Measurements from ENCODE around the gene COPS8. TPM values are rescaled to one million over a fixed set of nuclear protein-coding genes. Genes with fewer than 3 reads are reported as not detected.

The COPS8 gene
- total and polyA plus RNA-seq, 12 donors: 25.2 to 131 (median 63.9) TPM

- WGBS, 4 donors: 73 to 80% (median 77%) methylated on average over 2 of the region's 2 CpGs
- Histone ChIP-seq H3K4me3 (no peak overlapping the region), H3K36me3 (replicated peaks in 1 of 2) (no peaks in the 10 kb centered on the region), H3K9me3 (replicated peaks in 1 of 3) (no peaks in the 10 kb centered on the region), H3K27ac (no peak overlapping the region), H3K27me3 (no peaks in the 10 kb centered on the region), H3K4me1 (replicated peaks in 1 of 2) (no peaks in the 10 kb centered on the region)
- no peak for DNase-seq
- TF ChIP-seq CTCF (IDR thresholded peaks at IDR 0.05) (no peak), POLR2A (IDR thresholded peaks at IDR 0.05) (no peak)
- intact Hi-C loops (cut with DNase I): loop anchor here in 1 of 2 donors (10.0 kb wide), 1 partner anchor 550 kb away; no protein-coding TSS in a partner anchor
Measured at GRCh38 chr2:237065071-237065377, 20.7 kb upstream of the COPS8 start.

- H3K27ac ChIP-seq: no peak overlapping the region
- no peak overlapping the region for H3K4me3 ChIP-seq
- no peak for TF ChIP-seq CTCF (IDR thresholded peaks at IDR 0.05)
- TF ChIP-seq POLR2A (IDR thresholded peaks at IDR 0.05): no peak
- H3K27me3 ChIP-seq: no peaks in the 10 kb centered on the region
- WGBS, 4 donors: 90 to 97% (median 92%) methylated on average over 2 of the region's 2 CpGs
- intact Hi-C loops (cut with DNase I): loop anchor here in 1 of 2 donors (10.0 kb wide), 1 partner anchor 552 kb away; no protein-coding TSS in a partner anchor
- H3K4me1 ChIP-seq (replicated peaks in 1 of 2): no peaks in the 10 kb centered on the region
- H3K36me3 ChIP-seq (replicated peaks in 1 of 2): no peaks in the 10 kb centered on the region
- no peaks in the 10 kb centered on the region for H3K9me3 ChIP-seq (replicated peaks in 1 of 3)
- DNase-seq: no peak
Measured at GRCh38 chr2:237066396-237066795, 19.3 kb upstream of the COPS8 start.

- TF ChIP-seq CTCF (IDR thresholded peaks at IDR 0.05): no peak
- no peak for TF ChIP-seq POLR2A (IDR thresholded peaks at IDR 0.05)
Measured at GRCh38 chr2:237068005-237068576, 17.6 kb upstream of the COPS8 start.

GRCh38 chr2:237072067-237072931, 13.4 kb upstream of the COPS8 start:
- intact Hi-C loops (cut with DNase I): loop anchor here in 1 of 2 donors (5.0 kb wide), 1 partner anchor 720 kb away; no protein-coding TSS in a partner anchor
- 77 to 81% (median 81%) methylated on average over 24 of the region's 24 CpGs for WGBS, 4 donors
- H3K4me1 ChIP-seq (replicated peaks in 1 of 2): no peaks in the 10 kb centered on the region

More at GRCh38 chr2:237068005-237068576, 17.6 kb upstream of the COPS8 start:
- no peak for DNase-seq
- H3K27ac ChIP-seq: no peak overlapping the region
- no peaks in the 10 kb centered on the region for H3K9me3 ChIP-seq (replicated peaks in 1 of 3)
- no peaks in the 10 kb centered on the region for H3K4me1 ChIP-seq (replicated peaks in 1 of 2)
- intact Hi-C loops (cut with DNase I): loop anchor here in 1 of 2 donors (10.0 kb wide), 1 partner anchor 553 kb away; no protein-coding TSS in a partner anchor
- no peaks in the 10 kb centered on the region for H3K27me3 ChIP-seq
- WGBS, 4 donors: 70 to 79% (median 71%) methylated on average over 3 of the region's 3 CpGs
- no peak overlapping the region for H3K4me3 ChIP-seq
- no peaks in the 10 kb centered on the region for H3K36me3 ChIP-seq (replicated peaks in 1 of 2)

More at GRCh38 chr2:237072067-237072931, 13.4 kb upstream of the COPS8 start:
- TF ChIP-seq CTCF (IDR thresholded peaks at IDR 0.05): peak; percentile 84 to 99 (median 88)
- TF ChIP-seq POLR2A (IDR thresholded peaks at IDR 0.05): no peak
- Histone ChIP-seq H3K9me3 (replicated peaks in 1 of 3) (no peaks in the 10 kb centered on the region), H3K27ac (no peak overlapping the region), H3K4me3 (no peak overlapping the region), H3K36me3 (replicated peaks in 1 of 2) (no peaks in the 10 kb centered on the region), H3K27me3 (no peaks in the 10 kb centered on the region)
- DNase-seq: peak; percentile 43 to 90 (median 76)
